Nephron progenitor cell (in vitro differentiated cells): Measurements from ENCODE around the gene ACKR2.

Experiments used
- DNase-seq: peaks from one replicate; pipeline ENCODE4 v3.0.0; 2021
- H3K27ac Mint-ChIP-seq: 2 replicates; pipeline ENCODE4 v1.8.0; 2021; ENCODE audit warnings: mild to moderate bottlenecking, moderate library complexity, mixed read lengths
- H3K27me3 Mint-ChIP-seq: 2 replicates; pipeline ENCODE4 v1.8.0; 2021; ENCODE audit warnings: mild to moderate bottlenecking, low read depth, mixed read lengths; ENCODE audit not compliant: poor library complexity
- H3K36me3 Mint-ChIP-seq: 2 replicates; pipeline ENCODE4 v1.8.0; 2021; ENCODE audit warnings: low read depth, mixed read lengths
- H3K4me1 Mint-ChIP-seq: 2 replicates; pipeline ENCODE4 v1.8.0; 2021; ENCODE audit warnings: mixed read lengths
- H3K4me3 Mint-ChIP-seq: 2 replicates; pipeline ENCODE4 v1.8.0; 2021; ENCODE audit warnings: mild to moderate bottlenecking, moderate library complexity, mixed read lengths
- H3K9me3 Mint-ChIP-seq: 2 replicates; pipeline ENCODE4 v1.8.0; 2021; ENCODE audit warnings: mild to moderate bottlenecking, moderate library complexity, mixed read lengths
- CTCF ChIP-seq: fragments of 200-600 bp; sonication (generic); IDR thresholded peaks from 2 replicates; pipeline ENCODE4 v1.5.0; 2021; ENCODE audit warnings: antibody characterized with exemption

ACKR2 gene

GRCh38 chr3:42898896-42899675 lies 89.8 kb downstream of the ACKR2 start:
- Mint-ChIP-seq H3K4me3 (no peak overlapping the region), H3K4me1 (peaks cover 10% of the 10 kb centered on the region), H3K9me3 (no peaks in the 10 kb centered on the region), H3K27me3 (peaks cover 13% of the 10 kb centered on the region), H3K27ac (no peak overlapping the region), H3K36me3 (no peaks in the 10 kb centered on the region)
- TF ChIP-seq CTCF = no peak
- DNase-seq = no peak

- no peak for TF ChIP-seq CTCF
- H3K4me3 Mint-ChIP-seq = no peak overlapping the region
- peaks cover 5% of the 10 kb centered on the region for H3K4me1 Mint-ChIP-seq
- no peaks in the 10 kb centered on the region for H3K9me3 Mint-ChIP-seq
- H3K27me3 Mint-ChIP-seq = peaks cover 21% of the 10 kb centered on the region
- no peak overlapping the region for H3K27ac Mint-ChIP-seq
- no peak for DNase-seq
- no peaks in the 10 kb centered on the region for H3K36me3 Mint-ChIP-seq
Measured at GRCh38 chr3:42900226-42901072, 91.2 kb downstream of the ACKR2 start.

- H3K4me3 Mint-ChIP-seq = no peak overlapping the region
- no peaks in the 10 kb centered on the region for H3K36me3 Mint-ChIP-seq
- H3K4me1 Mint-ChIP-seq = peaks cover 3% of the 10 kb centered on the region
- no peaks in the 10 kb centered on the region for H3K9me3 Mint-ChIP-seq
- no peak overlapping the region for H3K27ac Mint-ChIP-seq
- no peak for TF ChIP-seq CTCF
- peaks cover 21% of the 10 kb centered on the region for H3K27me3 Mint-ChIP-seq
- DNase-seq = no peak
Measured at GRCh38 chr3:42901073-42901415, 91.8 kb downstream of the ACKR2 start.

GRCh38 chr3:42902257-42902656 lies 93.0 kb downstream of the ACKR2 start:
- Mint-ChIP-seq H3K36me3 (no peaks in the 10 kb centered on the region), H3K4me1 (no peaks in the 10 kb centered on the region), H3K4me3 (no peak overlapping the region), H3K27ac (no peak overlapping the region), H3K9me3 (peaks cover 7% of the 10 kb centered on the region), H3K27me3 (peaks cover 23% of the 10 kb centered on the region)
- no peak for DNase-seq
- TF ChIP-seq CTCF = no peak

- no peak for TF ChIP-seq CTCF
- no peak overlapping the region for H3K4me3 Mint-ChIP-seq
- peaks cover 23% of the 10 kb centered on the region for H3K27me3 Mint-ChIP-seq
- H3K4me1 Mint-ChIP-seq = no peaks in the 10 kb centered on the region
- peaks cover 7% of the 10 kb centered on the region for H3K9me3 Mint-ChIP-seq
- no peak overlapping the region for H3K27ac Mint-ChIP-seq
- no peak for DNase-seq
- H3K36me3 Mint-ChIP-seq = no peaks in the 10 kb centered on the region
Measured at GRCh38 chr3:42904076-42904475, 94.8 kb downstream of the ACKR2 start.
